Amniotic stem cell (primary cell): Measurements from ENCODE around the gene SERPINB2.
"Not testable (repeated sequence)": the region's sequence is repeated elsewhere in the genome, so short reads cannot be mapped to it uniquely, and the experiment has no call there.

ENCODE experiments used
- DNase-seq: peaks from one replicate; lab custom pipeline; 2025; lab: John Stamatoyannopoulos, UW

Gene SERPINB2

GRCh38 chr18:63936156-63936931, 48.8 kb downstream of the SERPINB2 start:
- DNase-seq: peak; percentile 35

DNA sequence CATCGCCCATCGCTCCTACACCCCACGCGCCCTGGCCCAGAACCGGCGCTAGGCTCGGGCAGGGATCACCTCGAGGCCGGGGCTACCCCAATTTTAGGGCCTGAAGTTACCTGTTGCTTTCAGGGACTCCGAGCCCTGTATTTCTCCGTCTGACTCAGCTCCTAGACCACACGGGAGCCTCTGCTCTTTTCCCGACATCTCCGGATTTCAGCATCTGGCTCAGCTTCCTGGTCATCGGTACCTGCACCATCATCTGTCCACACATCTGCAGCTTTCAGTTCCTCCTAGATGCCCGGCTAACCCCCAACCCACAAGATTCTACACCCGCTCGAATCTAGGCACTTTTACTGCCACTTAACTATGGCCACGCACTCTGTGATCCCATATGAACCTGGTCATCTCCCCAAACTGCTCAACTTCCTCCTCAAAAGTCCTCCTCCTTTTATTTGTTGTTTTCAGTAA, 49.5 kb downstream of the SERPINB2 start:
- no peak for DNase-seq

DNA sequence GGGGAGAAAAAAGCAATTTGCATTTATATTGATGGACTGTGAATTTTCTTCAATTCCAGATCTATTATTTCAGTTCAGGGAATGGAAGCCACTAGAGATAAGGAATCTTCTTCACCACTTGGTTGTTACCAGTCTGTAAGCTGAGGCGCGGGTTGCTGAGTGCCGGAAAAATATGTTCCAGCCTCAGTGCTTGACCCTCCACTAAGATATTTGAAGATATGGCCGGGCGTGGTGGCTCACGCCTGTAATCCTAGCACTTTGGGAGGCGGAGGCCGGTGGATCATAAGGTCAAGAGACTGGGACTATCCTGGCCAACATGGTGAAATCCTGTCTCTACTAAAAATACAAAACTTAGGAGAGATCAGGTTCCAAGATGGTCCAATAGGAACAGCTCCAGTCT, 52.5 kb downstream of the SERPINB2 start:
- no peak for DNase-seq

DNA sequence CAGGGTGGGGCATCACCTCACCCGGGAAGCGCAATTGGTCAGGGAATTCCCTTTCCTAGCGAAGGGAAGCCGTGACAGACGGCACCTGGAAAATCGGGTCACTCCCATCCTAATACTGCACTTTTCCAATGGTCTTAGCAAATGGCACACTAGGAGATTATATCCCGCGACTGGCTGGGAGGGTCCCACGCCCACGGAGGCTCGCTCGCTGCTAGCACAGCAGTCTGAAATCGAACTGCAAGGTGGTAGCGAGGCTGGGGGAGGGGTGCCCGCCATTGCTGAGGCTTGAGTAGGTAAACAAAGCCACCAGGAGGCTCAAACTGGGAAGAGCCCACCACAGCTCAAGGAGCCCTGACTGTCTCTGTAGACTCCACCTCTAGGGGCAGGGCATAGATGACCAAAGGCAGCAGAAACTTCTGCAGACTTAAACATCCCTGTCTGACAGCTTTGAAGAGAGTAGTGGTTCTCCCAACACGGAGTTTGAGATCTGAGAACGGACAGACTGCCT, 53.1 kb downstream of the SERPINB2 start:
- DNase-seq: not testable (repeated sequence)

- no peak for DNase-seq
Observed at GRCh38 chr18:63947051-63947790, 59.7 kb downstream of the SERPINB2 start.

DNA sequence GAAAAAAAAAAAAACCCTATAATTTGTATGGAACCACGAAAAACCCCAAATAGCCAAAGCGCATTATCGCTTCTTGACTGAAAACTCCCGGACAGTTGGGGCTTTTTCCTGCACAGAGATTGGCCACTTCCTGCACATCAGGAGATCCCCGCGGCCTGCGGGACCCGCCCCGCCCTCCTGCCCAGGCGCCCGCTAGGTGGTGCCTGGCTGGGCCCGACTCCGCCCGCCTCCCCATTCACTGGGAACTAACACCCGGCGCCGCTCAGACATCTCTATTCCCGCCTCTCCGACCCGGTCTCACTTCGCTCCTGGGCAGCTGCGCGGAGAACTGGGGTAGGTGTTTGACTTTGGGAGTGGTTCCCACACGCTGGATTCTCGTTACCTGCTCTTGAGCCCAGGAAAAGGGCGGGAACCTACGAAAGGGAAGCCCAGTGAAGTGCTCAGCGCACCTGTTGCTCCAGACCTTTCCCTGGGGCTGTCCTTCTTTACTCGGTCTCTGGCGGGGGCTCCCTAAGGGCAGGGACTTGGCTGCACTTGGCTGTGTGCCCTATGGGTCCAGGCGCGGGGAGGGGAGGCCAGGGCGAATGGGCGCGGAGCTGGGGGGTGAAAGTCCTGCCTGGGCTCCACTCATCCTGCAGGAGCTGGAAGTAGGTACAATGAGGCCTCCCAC, 61.7 kb downstream of the SERPINB2 start, which contains the start of gene HMSD:
HMSD (plus strand) TSS at position 234 of the 670 bp plus-strand sequence. CDS start 4,155 bp downstream, outside the sequence.
- DNase-seq: no peak

DNA sequence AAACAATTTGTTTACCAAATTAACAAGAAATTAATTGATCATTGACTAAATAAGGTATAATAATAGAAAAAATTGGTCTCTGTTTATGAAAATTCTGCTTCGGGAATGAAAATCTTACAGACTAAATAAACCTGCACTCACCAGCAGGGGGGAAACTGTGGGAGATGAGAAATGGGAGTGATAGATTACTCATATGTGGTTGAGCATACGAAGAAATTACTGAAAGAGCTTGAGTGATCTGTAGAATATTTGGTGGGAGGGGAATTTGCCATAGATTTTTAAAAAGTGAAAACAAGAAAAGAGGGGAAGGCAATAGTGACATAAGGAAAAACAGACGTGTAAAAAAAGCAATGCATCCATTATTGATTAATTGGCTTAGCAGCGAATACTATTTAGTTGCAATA, 63.8 kb downstream of the SERPINB2 start:
- DNase-seq: no peak
